Esophagus muscularis mucosa (tissue), 4 donors: ENCODE data around the gene HCLS1. TPM values are rescaled to one million over a fixed set of nuclear protein-coding genes. Genes with fewer than 3 reads are reported as not detected.
A peak's percentile ranks its signal among the peaks of the same experiment; 100 is the strongest.

Experiments
- DNase-seq: peaks from one replicate; pipeline ENCODE4 v3.0.0-alpha.2; 2017; ENCODE audit errors: extremely low spot score
- H3K27ac ChIP-seq, 4 donors: fragments of 200-600 bp; sonication (generic); replicated peaks in 1 of 4; 1 replicate in 3 of 4; 2 replicates in 1 of 4; pipeline ENCODE4 v1.5.1; 2016 to 2019; ENCODE audit warnings: mild to moderate bottlenecking in 1 of 4
- H3K27me3 ChIP-seq, 4 donors: fragments of 200-600 bp; sonication (generic); one replicate each; pipeline versions ENCODE4 v1.5.1 to v1.6.0; 2016 to 2019
- H3K36me3 ChIP-seq, 4 donors: fragments of 200-600 bp; sonication (generic); one replicate each; pipeline ENCODE4 v1.5.1; 2016 to 2019
- H3K4me1 ChIP-seq, 4 donors: fragments of 200-600 bp; sonication (generic); one replicate each; pipeline ENCODE4 v1.5.1; 2016 to 2019
- H3K4me3 ChIP-seq, 4 donors: fragments of 200-600 bp; sonication (generic); 1 replicate in 2 of 4; 2 replicates in 2 of 4; pipeline ENCODE4 v1.5.1; 2016 to 2019; ENCODE audit warnings: mild to moderate bottlenecking in 4 of 4, moderate library complexity in 1 of 4
- H3K9me3 ChIP-seq, 4 donors: fragments of 200-600 bp; sonication (generic); 1 replicate in 3 of 4; 2 replicates in 1 of 4; pipeline ENCODE4 v1.5.1; 2016 to 2019
- EP300 ChIP-seq: sonication (generic); formaldehyde crosslinking; IDR thresholded peaks from one replicate; pipeline ENCODE4 v1.6.1; 2017; ENCODE audit warnings: antibody characterized with exemption
- POLR2A ChIP-seq: fragments of 450-650 bp; IDR thresholded peaks from one replicate; pipeline ENCODE4 v1.6.1; 2017; ENCODE audit warnings: antibody characterized with exemption, moderate library complexity, mild to moderate bottlenecking, low read depth
- POLR2AphosphoS5 ChIP-seq, 2 donors: sonication (generic); formaldehyde crosslinking; IDR thresholded peaks; one replicate each; pipeline ENCODE4 v1.6.1; 2017; ENCODE audit warnings: antibody characterized with exemption in 2 of 2
- WGBS: methylation state at CpG from one replicate; pipeline ENCODE4 v1.1.5; 2018; 5-methylcytosine and 5-hydroxymethylcytosine counted together
- intact Hi-C: fragments of 100-400 bp; cut with DNase I; formaldehyde crosslinking; loops from one replicate; pipeline ENCODE4 v1.15.1; 2023
- total RNA-seq, 4 donors: library from RNA; depleted of rRNA; stranded (reverse); fragments of >200 nt; gene quantifications; one replicate each; pipeline versions ENCODE4 v1.1.0 to v1.2.1, GENCODE V29; 2016
- TF ChIP-seq, protein P1 (sequence below), 3 experiments: fragments of 200-600 bp in 2 of 3; fragments of 450-650 bp in 1 of 3; sonication (generic) in 2 of 3; IDR thresholded peaks; one replicate each; pipeline ENCODE4 v1.5.1; 2017 to 2019; ENCODE audit warnings: antibody characterized with exemption in 3 of 3, mild to moderate bottlenecking in 2 of 3, moderate library complexity in 1 of 3

HCLS1 gene
- total RNA-seq, 4 donors from 2014 or later, result 20.5 to 71.7 (median 35.5) TPM

DNA sequence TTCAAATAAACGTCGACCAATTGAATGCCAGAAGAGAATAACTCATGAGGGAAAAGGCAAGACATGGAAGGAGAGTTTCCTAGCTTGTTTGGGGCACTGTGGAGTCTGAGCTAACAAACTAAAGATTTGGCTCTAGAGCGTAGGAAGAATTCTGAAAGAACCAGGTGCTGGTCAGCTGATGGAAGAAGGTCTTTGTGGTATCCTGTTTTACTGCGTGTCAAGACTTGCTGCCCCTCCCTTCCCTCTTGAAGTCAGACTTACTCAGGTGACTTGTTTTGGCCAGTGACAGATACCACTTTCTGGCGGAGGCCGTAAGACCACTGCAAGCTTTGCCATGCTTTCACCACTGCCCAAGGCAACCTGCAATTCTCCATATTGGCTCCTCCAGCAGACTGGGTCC lies 673 bp upstream of the HCLS1 start:
- Histone ChIP-seq H3K4me1 (peaks cover 0 to 10% (median 3%) of the 10 kb centered on the region in 4 donors), H3K27ac (peak overlapping the region; percentile 5 to 58 (median 48)), H3K4me3 (no peak overlapping the region), H3K9me3 (no peaks in the 10 kb centered on the region), H3K27me3 (no peaks in the 10 kb centered on the region), H3K36me3 (peaks cover 25 to 49% (median 29%) of the 10 kb centered on the region in 4 donors)
- 85% methylated on average over 6 of the region's 6 CpGs for WGBS
- TF ChIP-seq POLR2A (no peak), EP300 (no peak), POLR2AphosphoS5 (IDR thresholded peaks at IDR 0.05) (no peak)
- TF ChIP-seq, protein P1, sequence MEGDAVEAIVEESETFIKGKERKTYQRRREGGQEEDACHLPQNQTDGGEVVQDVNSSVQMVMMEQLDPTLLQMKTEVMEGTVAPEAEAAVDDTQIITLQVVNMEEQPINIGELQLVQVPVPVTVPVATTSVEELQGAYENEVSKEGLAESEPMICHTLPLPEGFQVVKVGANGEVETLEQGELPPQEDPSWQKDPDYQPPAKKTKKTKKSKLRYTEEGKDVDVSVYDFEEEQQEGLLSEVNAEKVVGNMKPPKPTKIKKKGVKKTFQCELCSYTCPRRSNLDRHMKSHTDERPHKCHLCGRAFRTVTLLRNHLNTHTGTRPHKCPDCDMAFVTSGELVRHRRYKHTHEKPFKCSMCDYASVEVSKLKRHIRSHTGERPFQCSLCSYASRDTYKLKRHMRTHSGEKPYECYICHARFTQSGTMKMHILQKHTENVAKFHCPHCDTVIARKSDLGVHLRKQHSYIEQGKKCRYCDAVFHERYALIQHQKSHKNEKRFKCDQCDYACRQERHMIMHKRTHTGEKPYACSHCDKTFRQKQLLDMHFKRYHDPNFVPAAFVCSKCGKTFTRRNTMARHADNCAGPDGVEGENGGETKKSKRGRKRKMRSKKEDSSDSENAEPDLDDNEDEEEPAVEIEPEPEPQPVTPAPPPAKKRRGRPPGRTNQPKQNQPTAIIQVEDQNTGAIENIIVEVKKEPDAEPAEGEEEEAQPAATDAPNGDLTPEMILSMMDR (IDR thresholded peaks at IDR 0.05), result no peak
- no peak for DNase-seq
- intact Hi-C loops, result no loop called here

DNA sequence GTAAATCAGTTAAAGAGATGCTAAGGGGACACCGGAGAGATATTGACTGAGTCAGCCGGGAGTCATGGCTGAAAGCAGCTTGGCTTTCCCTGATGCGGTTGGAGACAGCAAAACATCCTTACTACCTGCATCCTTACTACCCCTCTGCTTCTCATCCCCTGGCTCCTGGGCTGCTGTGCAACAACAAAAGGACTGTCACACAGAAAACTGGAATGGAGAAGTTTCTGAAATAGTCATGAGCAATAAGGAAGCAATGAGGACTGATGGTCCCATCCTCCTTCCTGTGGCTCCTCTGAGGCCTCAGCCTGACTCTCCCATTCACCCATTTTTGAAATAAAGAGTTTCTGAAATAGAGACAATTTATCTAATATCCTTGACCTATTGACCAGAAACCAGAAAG lies 1.1 kb downstream of the HCLS1 start:
- Histone ChIP-seq H3K4me1 (peaks cover 0 to 10% (median 3%) of the 10 kb centered on the region in 4 donors), H3K4me3 (peak overlapping the region; percentile 4 to 48 (median 26)), H3K27me3 (no peaks in the 10 kb centered on the region), H3K27ac (peak overlapping the region in 1 of 4 donors; percentile 55), H3K9me3 (no peaks in the 10 kb centered on the region), H3K36me3 (peaks cover 8 to 31% (median 15%) of the 10 kb centered on the region in 4 donors)
- WGBS, result 88% methylated on average over 3 of the region's 3 CpGs
- no peak for DNase-seq
- no peak for TF ChIP-seq EP300
- TF ChIP-seq, protein P1 (IDR thresholded peaks at IDR 0.05), result no peak
- no peak for TF ChIP-seq POLR2AphosphoS5 (IDR thresholded peaks at IDR 0.05)
- no peak for TF ChIP-seq POLR2A
- intact Hi-C loops, result loop anchor here (10.0 kb wide), 1 partner anchor 115 kb away; the partner anchor contains the start of gene POLQ

DNA sequence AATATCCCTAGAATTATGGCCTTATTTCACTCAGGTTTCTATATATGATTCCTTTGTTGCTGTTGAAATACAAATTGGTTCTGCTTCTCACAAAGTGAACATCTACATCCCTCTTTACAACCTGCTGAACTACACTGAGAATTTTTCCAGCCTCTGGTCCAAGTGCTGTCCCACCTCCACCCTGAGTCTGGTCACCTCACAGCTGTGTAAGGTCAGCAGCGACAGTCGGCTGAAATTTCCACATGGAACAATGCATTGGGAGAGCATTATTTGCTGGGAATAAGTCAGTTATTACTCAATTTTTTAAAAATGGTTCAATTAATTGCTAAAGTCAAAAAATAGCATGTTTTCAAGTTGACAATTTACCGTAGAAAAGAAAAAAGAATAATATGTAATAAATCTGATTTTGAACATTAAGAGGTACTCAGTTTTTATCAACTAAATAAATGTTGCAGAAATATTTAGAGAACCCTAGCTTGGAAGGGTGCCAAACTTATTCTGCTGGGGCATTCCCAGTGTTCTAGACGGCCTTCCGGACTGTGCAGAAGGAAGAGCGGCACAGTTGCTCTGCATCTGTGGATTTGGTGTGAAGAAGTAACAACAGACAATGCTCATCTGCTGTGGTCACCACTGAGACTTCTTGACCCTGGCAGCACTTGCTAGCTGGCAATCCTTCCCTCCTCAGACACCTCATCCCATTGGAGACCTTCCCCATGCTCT lies 1.8 kb downstream of the HCLS1 start:
- no peaks in the 10 kb centered on the region for H3K9me3 ChIP-seq
- H3K27ac ChIP-seq, result no peak overlapping the region
- no peak for DNase-seq
- intact Hi-C loops, result loop anchor here (10.0 kb wide), 1 partner anchor 114 kb away; the partner anchor contains the start of gene POLQ
- H3K27me3 ChIP-seq, result no peaks in the 10 kb centered on the region
- WGBS, result 73% methylated on average over 6 of the region's 6 CpGs
- peaks cover under 1 to 24% (median 8%) of the 10 kb centered on the region in 4 donors for H3K36me3 ChIP-seq
- peak overlapping the region; percentile 4 to 48 (median 26) for H3K4me3 ChIP-seq
- H3K4me1 ChIP-seq, result peaks cover 0 to 10% (median 3%) of the 10 kb centered on the region in 4 donors
- no peak for TF ChIP-seq POLR2AphosphoS5 (IDR thresholded peaks at IDR 0.05)
- TF ChIP-seq EP300, result no peak
- TF ChIP-seq, protein P1 (IDR thresholded peaks at IDR 0.05), result no peak
- TF ChIP-seq POLR2A, result no peak

DNA sequence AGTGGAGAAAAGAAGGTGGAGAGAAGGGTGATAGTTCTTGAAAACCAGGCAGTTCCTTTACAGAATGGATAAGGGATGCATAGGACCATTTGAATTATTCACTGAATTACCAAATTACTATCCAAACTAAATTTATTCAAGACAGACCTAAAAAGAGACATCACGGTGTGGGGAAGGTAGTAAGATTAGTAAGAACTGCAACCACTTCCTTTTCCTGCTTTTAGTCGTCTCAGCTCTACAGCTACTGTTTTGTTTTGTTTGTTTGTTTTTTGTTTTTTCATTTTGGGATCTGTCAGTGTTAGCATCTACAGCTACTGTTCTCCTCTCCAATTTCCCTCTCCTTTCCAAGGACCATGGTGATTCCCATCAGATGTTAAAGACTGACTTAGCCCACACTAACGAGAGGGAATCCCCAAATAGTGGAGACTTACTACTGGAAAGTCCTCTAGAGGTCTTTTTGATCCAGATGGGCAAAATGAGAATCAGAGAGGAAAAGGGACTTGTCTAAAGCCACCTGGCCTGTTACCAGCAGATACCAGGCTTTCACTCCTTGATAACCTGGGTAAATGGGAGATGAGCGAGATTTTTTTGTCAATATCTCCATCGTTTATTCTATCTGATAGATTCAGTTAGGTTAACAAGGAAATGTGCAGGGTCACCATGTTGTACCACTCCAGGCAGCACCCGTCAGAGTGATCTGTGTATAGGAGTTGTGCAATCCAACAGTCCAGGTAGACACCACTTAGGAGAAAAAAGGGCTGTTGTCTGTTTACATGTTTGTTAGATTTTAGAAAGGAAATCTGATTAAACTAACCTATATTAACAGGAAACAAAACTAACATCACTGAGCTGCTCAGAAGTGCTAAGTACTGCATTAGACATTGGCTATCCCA lies 6.0 kb downstream of the HCLS1 start:
- intact Hi-C loops, result loop anchor here (10.0 kb wide), 1 partner anchor 110 kb away; the partner anchor contains the start of gene POLQ
- WGBS, result 80% methylated on average over 6 of the region's 6 CpGs
- H3K27me3 ChIP-seq, result no peaks in the 10 kb centered on the region
- DNase-seq, result no peak
- no peaks in the 10 kb centered on the region for H3K9me3 ChIP-seq
- H3K4me1 ChIP-seq, result peaks cover 0 to 7% (median under 1%) of the 10 kb centered on the region in 4 donors
- H3K27ac ChIP-seq, result no peak overlapping the region
- peaks cover 0 to 5% (median 0%) of the 10 kb centered on the region in 4 donors for H3K36me3 ChIP-seq
- TF ChIP-seq POLR2AphosphoS5 (IDR thresholded peaks at IDR 0.05) (no peak), EP300 (no peak), POLR2A (no peak)
- TF ChIP-seq, protein P1 (IDR thresholded peaks at IDR 0.05), result no peak
- H3K4me3 ChIP-seq, result no peak overlapping the region
